Fibroblast of lung (primary cell): ENCODE measurements around the gene PLA2G2C. TPM values are rescaled to one million over a fixed set of nuclear protein-coding genes. Genes with fewer than 3 reads are reported as not detected.

Experiments
- DNase-seq, 2 donors: peaks; one replicate each; pipeline versions ENCODE4 v3.0.0 to v3.0.0-alpha.2; 2010; ENCODE audit warnings: low read depth in 2 of 2
- H2AFZ ChIP-seq: 2 replicates; pipeline ENCODE4 v1.5.1; 2012; ENCODE audit warnings: low read length, control low read depth, inconsistent platforms
- H3K27ac ChIP-seq: 2 replicates; pipeline ENCODE4 v1.5.1; 2011; ENCODE audit warnings: low read length, control low read depth; ENCODE audit not compliant: insufficient read depth
- H3K27me3 ChIP-seq: 2 replicates; pipeline ENCODE4 v1.5.1; 2011; ENCODE audit warnings: mild to moderate bottlenecking, low read length; ENCODE audit not compliant: control insufficient read depth, insufficient read depth
- H3K36me3 ChIP-seq: 2 replicates; pipeline ENCODE4 v1.5.1; 2011; ENCODE audit warnings: low read length; ENCODE audit not compliant: control insufficient read depth, insufficient read depth
- H3K4me1 ChIP-seq: 2 replicates; pipeline ENCODE4 v1.5.1; 2011; ENCODE audit warnings: low read length; ENCODE audit not compliant: control insufficient read depth, insufficient read depth; ENCODE audit errors: extremely low read depth
- H3K4me2 ChIP-seq: 2 replicates; pipeline ENCODE4 v1.5.1; 2011; ENCODE audit warnings: low read length, control low read depth; ENCODE audit not compliant: insufficient read depth; ENCODE audit errors: extremely low read depth
- H3K4me3 ChIP-seq, 4 experiments: fragments of 200-600 bp in 1 of 4; sonication (generic) in 1 of 4; replicated peaks in 1 of 4; 2 replicates each; pipeline ENCODE4 v1.5.1; 2011 to 2016; ENCODE audit warnings: low read length in 4 of 4, low read depth in 3 of 4, mild to moderate bottlenecking in 3 of 4, control low read depth in 2 of 4, inconsistent platforms in 1 of 4, mixed read lengths in 1 of 4; ENCODE audit not compliant: insufficient read depth in 1 of 4; ENCODE audit errors: control extremely low read depth in 1 of 4
- H3K79me2 ChIP-seq: 2 replicates; pipeline ENCODE4 v1.5.1; 2012; ENCODE audit warnings: mild to moderate bottlenecking, low read length, inconsistent platforms; ENCODE audit not compliant: control insufficient read depth, insufficient read depth
- H3K9ac ChIP-seq: 2 replicates; pipeline ENCODE4 v1.5.1; 2011; ENCODE audit warnings: mild to moderate bottlenecking, low read length, control low read depth; ENCODE audit not compliant: insufficient read depth
- H3K9me3 ChIP-seq: 2 replicates; pipeline ENCODE4 v1.5.1; 2012; ENCODE audit warnings: low read depth, low read length; ENCODE audit not compliant: control insufficient read depth, insufficient read depth
- H4K20me1 ChIP-seq: 2 replicates; pipeline ENCODE4 v1.5.1; 2011; ENCODE audit warnings: low read length; ENCODE audit not compliant: control insufficient read depth, insufficient read depth; ENCODE audit errors: extremely low read depth
- EZH2 ChIP-seq: IDR thresholded peaks from 2 replicates; pipeline ENCODE4 v1.5.1; 2012; ENCODE audit warnings: low read length, control low read depth, mild to moderate bottlenecking; ENCODE audit errors: missing control alignments
- polyA plus RNA-seq, 2 donors: library from polyadenylated mRNA; depleted of rRNA in 1 of 2; stranded (reverse) in 1 of 2; unstranded in 1 of 2; fragments of >200 nt; gene quantifications; 2 replicates each; pipeline ENCODE4 v1.2.1, GENCODE V29; 2011 to 2012; ENCODE audit warnings: missing spikeins in 1 of 2
- total RNA-seq: library from RNA; depleted of rRNA; stranded (reverse); fragments of >200 nt; gene quantifications from 2 replicates; pipeline ENCODE4 v1.2.1, GENCODE V29; 2014
- TF ChIP-seq, protein P1 (sequence below), 2 donors: IDR thresholded peaks in 1 of 2; conservative IDR thresholded peaks in 1 of 2; 1 replicate in 1 of 2; 2 replicates in 1 of 2; pipeline ENCODE4 v1.5.1; 2011 to 2012; ENCODE audit warnings: low read length in 2 of 2, control low read depth in 1 of 2, inconsistent platforms in 1 of 2, low read depth in 1 of 2, mild to moderate bottlenecking in 1 of 2

The PLA2G2C gene
- total and polyA plus RNA-seq, 2 donors (not counting 1 experiment from before 2014, with no cell fraction given) = not detected

DNA sequence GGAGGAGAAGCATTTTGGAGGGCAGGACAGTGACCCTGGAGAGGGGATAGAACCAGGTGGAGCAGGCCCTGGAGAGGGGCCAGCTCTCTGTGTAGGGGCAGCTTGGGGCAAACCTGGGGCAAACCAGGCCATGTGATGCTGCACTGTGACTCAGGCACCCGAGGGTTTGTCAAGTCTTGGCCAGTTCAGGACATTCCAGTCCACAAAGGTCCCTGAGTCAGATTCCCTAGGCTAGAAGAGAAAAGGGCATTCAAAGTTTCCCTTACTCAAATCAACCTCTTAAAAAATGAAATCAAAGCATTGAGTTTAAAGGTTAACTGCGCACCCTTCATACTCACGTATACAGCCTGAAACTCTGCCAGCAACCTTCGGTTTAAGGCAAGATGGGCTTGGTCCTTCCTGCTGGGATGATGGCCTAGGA, 25.2 kb upstream of the PLA2G2C start:
- Histone ChIP-seq H3K36me3 (no peaks in the 10 kb centered on the region), H4K20me1 (no peaks in the 10 kb centered on the region), H2AFZ (no peak overlapping the region), H3K9me3 (no peaks in the 10 kb centered on the region), H3K4me3 (no peak overlapping the region), H3K4me2 (no peak overlapping the region), H3K27me3 (peaks cover 10% of the 10 kb centered on the region), H3K79me2 (no peaks in the 10 kb centered on the region), H3K27ac (no peak overlapping the region), H3K4me1 (no peaks in the 10 kb centered on the region), H3K9ac (no peak overlapping the region)
- TF ChIP-seq EZH2 = no peak
- TF ChIP-seq, protein P1, sequence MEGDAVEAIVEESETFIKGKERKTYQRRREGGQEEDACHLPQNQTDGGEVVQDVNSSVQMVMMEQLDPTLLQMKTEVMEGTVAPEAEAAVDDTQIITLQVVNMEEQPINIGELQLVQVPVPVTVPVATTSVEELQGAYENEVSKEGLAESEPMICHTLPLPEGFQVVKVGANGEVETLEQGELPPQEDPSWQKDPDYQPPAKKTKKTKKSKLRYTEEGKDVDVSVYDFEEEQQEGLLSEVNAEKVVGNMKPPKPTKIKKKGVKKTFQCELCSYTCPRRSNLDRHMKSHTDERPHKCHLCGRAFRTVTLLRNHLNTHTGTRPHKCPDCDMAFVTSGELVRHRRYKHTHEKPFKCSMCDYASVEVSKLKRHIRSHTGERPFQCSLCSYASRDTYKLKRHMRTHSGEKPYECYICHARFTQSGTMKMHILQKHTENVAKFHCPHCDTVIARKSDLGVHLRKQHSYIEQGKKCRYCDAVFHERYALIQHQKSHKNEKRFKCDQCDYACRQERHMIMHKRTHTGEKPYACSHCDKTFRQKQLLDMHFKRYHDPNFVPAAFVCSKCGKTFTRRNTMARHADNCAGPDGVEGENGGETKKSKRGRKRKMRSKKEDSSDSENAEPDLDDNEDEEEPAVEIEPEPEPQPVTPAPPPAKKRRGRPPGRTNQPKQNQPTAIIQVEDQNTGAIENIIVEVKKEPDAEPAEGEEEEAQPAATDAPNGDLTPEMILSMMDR (conservative IDR thresholded peaks at IDR 0.05 in 1 of 2, IDR thresholded peaks at IDR 0.05 in 1 of 2; ENCODE audit: low read depth in 1 of 2, low read length in 2 of 2) = no peak
- peak; percentile 11 to 21 for DNase-seq

DNA sequence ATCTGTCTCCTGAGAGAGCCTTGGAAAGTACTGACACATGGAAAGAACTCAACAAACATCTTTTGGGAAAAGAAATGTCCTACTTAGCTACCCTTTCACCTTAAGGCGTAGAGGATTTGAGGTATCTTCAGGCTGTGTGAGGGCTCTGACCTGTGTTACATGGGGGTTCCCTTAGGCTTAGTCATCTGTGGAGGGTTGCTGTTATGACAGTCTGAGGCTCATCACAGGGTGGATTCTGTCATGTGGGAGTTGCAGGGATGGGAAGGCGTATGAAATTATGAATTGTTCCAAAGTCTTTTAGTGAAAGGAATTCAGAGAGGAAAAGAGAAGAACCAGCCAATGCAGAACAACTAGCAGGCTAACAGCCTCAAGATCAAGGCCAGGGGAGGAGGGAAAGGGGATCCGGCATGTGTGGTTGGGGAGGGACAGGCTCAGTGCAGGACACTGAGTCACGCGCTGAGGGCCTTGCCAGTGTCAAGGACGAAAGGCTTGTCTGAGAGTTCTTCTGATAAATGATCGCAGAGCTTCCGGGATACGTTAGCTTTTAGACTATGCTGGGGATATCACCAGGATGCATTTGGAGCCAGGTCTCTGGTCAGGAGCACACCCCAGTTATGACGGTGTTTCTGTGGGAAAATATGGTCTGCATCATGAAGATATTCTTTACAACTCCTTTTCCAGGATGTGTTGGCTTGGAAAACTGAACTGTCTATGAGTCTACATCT, 24.6 kb upstream of the PLA2G2C start:
- no peak overlapping the region for H3K27ac ChIP-seq
- TF ChIP-seq, protein P1 (conservative IDR thresholded peaks at IDR 0.05 in 1 of 2, IDR thresholded peaks at IDR 0.05 in 1 of 2; ENCODE audit: low read depth in 1 of 2, low read length in 2 of 2) = no peak
- TF ChIP-seq EZH2 = no peak
- H3K4me1 ChIP-seq = no peaks in the 10 kb centered on the region
- H2AFZ ChIP-seq = no peak overlapping the region
- H3K4me2 ChIP-seq = no peak overlapping the region
- H3K9me3 ChIP-seq = no peaks in the 10 kb centered on the region
- peak in 1 of 2 donors; percentile 18 for DNase-seq
- H3K9ac ChIP-seq = no peak overlapping the region
- no peaks in the 10 kb centered on the region for H4K20me1 ChIP-seq
- H3K79me2 ChIP-seq = no peaks in the 10 kb centered on the region
- H3K4me3 ChIP-seq = no peak overlapping the region
- H3K36me3 ChIP-seq = no peaks in the 10 kb centered on the region
- peaks cover 10% of the 10 kb centered on the region for H3K27me3 ChIP-seq

DNA sequence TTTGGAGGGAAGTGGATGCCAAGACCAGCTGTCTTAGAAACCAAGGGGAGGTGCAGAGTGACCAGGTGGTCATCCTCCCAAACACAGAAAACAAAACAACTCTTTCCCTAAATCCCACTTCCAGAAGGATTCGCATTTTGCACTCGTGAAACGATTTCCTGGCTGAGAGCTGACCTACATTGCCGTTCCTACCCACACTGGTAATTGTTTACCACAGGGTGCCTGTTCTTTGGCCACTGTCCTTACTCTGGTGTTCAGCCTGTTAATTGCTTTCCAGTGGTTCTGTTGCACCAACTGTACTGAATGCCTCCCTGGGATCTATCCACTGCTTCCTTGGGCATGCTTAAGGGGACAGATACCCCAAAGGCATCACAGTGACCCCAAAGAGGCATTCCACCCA, 23.2 kb upstream of the PLA2G2C start:
- Histone ChIP-seq H3K4me2 (no peak overlapping the region), H3K27me3 (peaks cover 3% of the 10 kb centered on the region), H3K4me1 (no peaks in the 10 kb centered on the region), H4K20me1 (no peaks in the 10 kb centered on the region), H2AFZ (no peak overlapping the region), H3K9me3 (no peaks in the 10 kb centered on the region), H3K27ac (no peak overlapping the region), H3K36me3 (no peaks in the 10 kb centered on the region), H3K4me3 (no peak overlapping the region), H3K79me2 (no peaks in the 10 kb centered on the region), H3K9ac (no peak overlapping the region)
- no peak for DNase-seq
- TF ChIP-seq, protein P1 (conservative IDR thresholded peaks at IDR 0.05 in 1 of 2, IDR thresholded peaks at IDR 0.05 in 1 of 2; ENCODE audit: low read depth in 1 of 2, low read length in 2 of 2) = no peak
- TF ChIP-seq EZH2 = no peak
